ENCODE data around the gene TMEM61.

The TMEM61 gene

DNA sequence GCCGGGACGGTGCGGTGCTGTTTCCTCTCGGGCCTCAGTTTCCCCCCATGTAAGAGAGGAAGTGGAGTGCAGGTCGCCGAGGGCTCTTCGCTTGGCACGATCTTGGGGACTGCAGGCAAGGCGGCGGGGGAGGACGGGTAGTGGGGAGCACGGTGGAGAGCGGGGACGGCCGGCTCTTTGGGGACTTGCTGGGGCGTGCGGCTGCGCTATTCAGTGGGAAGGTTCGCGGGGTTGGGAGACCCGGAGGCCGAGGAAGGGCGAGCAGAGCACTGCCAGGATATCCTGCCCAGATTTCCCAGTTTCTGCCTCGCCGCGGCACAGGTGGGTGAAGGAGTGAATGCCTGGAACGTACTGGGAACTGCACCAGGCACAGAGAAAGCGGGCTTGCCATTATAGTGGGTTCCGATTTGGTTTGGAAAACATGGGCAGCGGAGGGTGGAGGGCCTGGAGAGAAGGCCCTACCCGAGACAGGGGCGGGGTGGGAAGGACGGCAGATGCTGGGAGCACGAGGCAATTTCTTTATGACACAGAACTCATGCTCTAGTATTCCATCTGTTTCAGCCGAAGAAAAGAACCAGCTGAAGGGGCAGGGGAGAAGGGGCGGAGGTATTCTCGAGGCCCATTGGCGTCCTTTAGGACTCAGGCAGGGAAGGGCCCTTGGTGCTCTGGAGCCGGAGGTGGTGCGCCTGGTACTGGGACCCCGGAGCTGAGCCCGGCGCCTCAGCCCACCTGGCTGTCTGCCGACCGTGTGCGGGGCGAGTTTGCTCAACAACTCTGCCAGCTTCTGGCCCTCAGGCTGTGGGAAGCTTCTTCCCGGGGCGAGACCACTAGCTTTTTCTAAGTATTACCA lies 59.9 kb downstream of the TMEM61 start:
- no peak for FAIRE-seq

- FAIRE-seq, result no peak
Measured at GRCh38 chr1:55040933-55041494, 60.6 kb downstream of the TMEM61 start.

GRCh38 chr1:55041613-55042012 lies 61.2 kb downstream of the TMEM61 start:
- no peak for FAIRE-seq
